Adrenal gland (tissue), 12 donors: Measurements from ENCODE around the gene LPCAT2. TPM values are rescaled to one million over a fixed set of nuclear protein-coding genes. Genes with fewer than 3 reads are reported as not detected.
"Not testable (repeated sequence)": the region's sequence is repeated elsewhere in the genome, so short reads cannot be mapped to it uniquely, and the experiment has no call there.

Experiments
- DNase-seq, 7 donors: peaks; one replicate each; pipeline ENCODE4 v3.0.0-alpha.2; 2019 to 2020
- H3K27ac ChIP-seq, 5 donors: fragments of 200-600 bp; sonication (generic) in 4 of 5; 1 replicate in 3 of 5; 2 replicates in 2 of 5; pipeline versions ENCODE4 v1.5.1 to v1.8.0; 2016 to 2020; ENCODE audit warnings: mild to moderate bottlenecking in 1 of 5
- H3K27me3 ChIP-seq: fragments of 200-600 bp; 2 replicates; pipeline ENCODE4 v1.8.0; 2021
- H3K36me3 ChIP-seq, 2 donors: fragments of 200-600 bp; replicated peaks in 1 of 2; 1 replicate in 1 of 2; 2 replicates in 1 of 2; pipeline versions ENCODE4 v1.5.1 to v1.8.0; 2018 to 2022
- H3K4me1 ChIP-seq, 2 donors: fragments of 200-600 bp; replicated peaks in 1 of 2; 1 replicate in 1 of 2; 2 replicates in 1 of 2; pipeline versions ENCODE4 v1.5.1 to v1.8.0; 2018 to 2021
- H3K4me3 ChIP-seq, 4 donors: fragments of 200-600 bp; sonication (generic) in 3 of 4; one replicate each; pipeline ENCODE4 v1.5.1; 2016 to 2018
- H3K9me3 ChIP-seq, 3 donors: fragments of 200-600 bp; sonication (generic) in 1 of 3; replicated peaks in 1 of 3; 1 replicate in 2 of 3; 2 replicates in 1 of 3; pipeline versions ENCODE4 v1.5.1 to v1.8.0; 2016 to 2021
- CTCF ChIP-seq, 6 experiments: fragments of 450-650 bp in 4 of 6; fragments of 200-600 bp in 2 of 6; sonication (generic) in 1 of 6; IDR thresholded peaks; 1 replicate in 5 of 6; 2 replicates in 1 of 6; pipeline versions ENCODE4 v1.5.1 to v1.8.0; 2016 to 2021; ENCODE audit warnings: antibody characterized with exemption in 6 of 6, mild to moderate bottlenecking in 2 of 6, moderate library complexity in 1 of 6
- POLR2A ChIP-seq, 2 donors: fragments of 450-650 bp; IDR thresholded peaks; one replicate each; pipeline ENCODE4 v1.6.1; 2017; ENCODE audit warnings: antibody characterized with exemption in 2 of 2, mild to moderate bottlenecking in 2 of 2, moderate library complexity in 1 of 2
- WGBS, 4 donors: extraction: QIAGEN DNeasy Blood & Tissue Kit in 2 of 4; methylation state at CpG; one replicate each; pipeline versions ENCODE4 v1.1.5 to v1.1.7; 2013 to 2017; 5-methylcytosine and 5-hydroxymethylcytosine counted together
- intact Hi-C, 2 donors: fragments of 100-400 bp; cut with DNase I; formaldehyde crosslinking; loops; one replicate each; pipeline versions ENCODE4 v1.14.1 to v1.15.0; 2022 to 2023
- polyA plus RNA-seq, 3 donors: library from polyadenylated mRNA; stranded (reverse); fragments of 200-250 nt in 2 of 3; fragments of 350-450 nt in 1 of 3; fragmentation: Illumina TruSeq in 1 of 3; extraction: RNeasy Lipid Tissue Mini Kit (QIAGEN cat#74804) in 1 of 3; gene quantifications; one replicate each; pipeline ENCODE4 v1.2.3, GENCODE V29; 2013 to 2014
- total RNA-seq, 9 donors: library from RNA; depleted of rRNA in 4 of 9; stranded (reverse); fragments of >200 nt in 4 of 9; fragments of 120-200 nt in 1 of 9; fragmentation: NEBNext Ultra II Directional in 1 of 9; extraction: Animal tissue kit (Norgen Biotek cat#: 25700) in 1 of 9; gene quantifications; one replicate each; pipeline versions ENCODE4 v1.1.0 to v1.2.4, GENCODE V29; 2013 to 2023
- donor health status: healthy with polysubstance abuse.
- donor health status: Bipolar disorder and iron deficiency.
- donor health status: DM: yes; HTN: yes; CAD: no.
- donor health status: DM: no; HTN: no; CAD: no.
- donor health status: DM: no; HTN: no; CAD: no.
- donor health status: DM: yes; HTN: yes; CAD: no.

Gene LPCAT2
- total and polyA plus RNA-seq, 12 donors = 7.1 to 33.1 (median 16.4) TPM

GRCh38 chr16:55615071-55615470 is 106.2 kb downstream of the LPCAT2 start:
- DNase-seq = peak in 1 of 7 donors; percentile 58
- Histone ChIP-seq H3K27ac (no peak overlapping the region), H3K27me3 (no peaks in the 10 kb centered on the region), H3K36me3 (no peaks in the 10 kb centered on the region), H3K4me3 (no peak overlapping the region), H3K9me3 (no peaks in the 10 kb centered on the region), H3K4me1 (no peaks in the 10 kb centered on the region)
- WGBS, 4 donors = 58 to 64% (median 59%) methylated on average over 3 of the region's 3 CpGs
- TF ChIP-seq POLR2A (IDR thresholded peaks at IDR 0.05) (no peak), CTCF (IDR thresholded peaks at IDR 0.05) (no peak)
- intact Hi-C loops = no loop called here

GRCh38 chr16:55615670-55616069 is 106.8 kb downstream of the LPCAT2 start:
- H3K9me3 ChIP-seq, H3K27me3 ChIP-seq, H3K4me3 ChIP-seq, H3K27ac ChIP-seq, H3K36me3 ChIP-seq, H3K4me1 ChIP-seq, DNase-seq, intact Hi-C loops: not testable (repeated sequence)
- 72 to 84% (median 76%) methylated on average over 11 of the region's 11 CpGs for WGBS, 4 donors

GRCh38 chr16:55621771-55622170 is 112.9 kb downstream of the LPCAT2 start:
- intact Hi-C loops = no loop called here
- no peak for DNase-seq

GRCh38 chr16:55622272-55622671 is 113.4 kb downstream of the LPCAT2 start:
- H3K36me3 ChIP-seq = no peaks in the 10 kb centered on the region
- intact Hi-C loops = no loop called here
- H3K4me1 ChIP-seq = peaks cover 0 to 4% of the 10 kb centered on the region in 2 donors
- no peak overlapping the region for H3K4me3 ChIP-seq
- no peak overlapping the region for H3K27ac ChIP-seq
- WGBS, 4 donors = 77 to 94% (median 81%) methylated on average over 3 of the region's 3 CpGs
- TF ChIP-seq POLR2A (IDR thresholded peaks at IDR 0.05) (no peak), CTCF (IDR thresholded peaks at IDR 0.05) (no peak)
- no peaks in the 10 kb centered on the region for H3K27me3 ChIP-seq
- no peaks in the 10 kb centered on the region for H3K9me3 ChIP-seq
- no peak for DNase-seq

More at GRCh38 chr16:55621771-55622170, 112.9 kb downstream of the LPCAT2 start:
- Histone ChIP-seq H3K36me3 (no peaks in the 10 kb centered on the region), H3K27ac (no peak overlapping the region), H3K4me3 (no peak overlapping the region), H3K4me1 (peaks cover 0 to 4% of the 10 kb centered on the region in 2 donors), H3K9me3 (no peaks in the 10 kb centered on the region), H3K27me3 (no peaks in the 10 kb centered on the region)
- no peak for TF ChIP-seq POLR2A (IDR thresholded peaks at IDR 0.05)
- no peak for TF ChIP-seq CTCF (IDR thresholded peaks at IDR 0.05)

GRCh38 chr16:55622930-55623561 is 114.2 kb downstream of the LPCAT2 start:
- no peak overlapping the region for H3K4me3 ChIP-seq

More at GRCh38 chr16:55622930-55623561, 114.2 kb downstream of the LPCAT2 start:
- H3K27me3 ChIP-seq = no peaks in the 10 kb centered on the region
- TF ChIP-seq CTCF (IDR thresholded peaks at IDR 0.05) (peak in 2 of 6 experiments; percentile 15 to 30), POLR2A (IDR thresholded peaks at IDR 0.05) (no peak)
- WGBS, 4 donors = 31 to 43% (median 38%) methylated on average over 7 to 8 of the region's 8 CpGs
- peaks cover 0 to 4% of the 10 kb centered on the region in 2 donors for H3K4me1 ChIP-seq
- H3K27ac ChIP-seq = no peak overlapping the region
- H3K9me3 ChIP-seq = no peaks in the 10 kb centered on the region
- DNase-seq = peak in 5 of 7 donors; percentile 12 to 41 (median 25)
- intact Hi-C loops = no loop called here
- no peaks in the 10 kb centered on the region for H3K36me3 ChIP-seq
